BLaER1 treated with 17β-estradiol and CSF1 and Interleukin-3, amounts not matched to agents 10 nM and 100 nM (cell line): ENCODE data around the gene CD164L2.
"Not testable (repeated sequence)": the region's sequence is repeated elsewhere in the genome, so short reads cannot be mapped to it uniquely, and the experiment has no call there.

Experiments used
- H3K27ac ChIP-seq, 11 experiments: shearing (Covaris generic); formaldehyde crosslinking; 2 replicates each; pipeline ENCODE4 v1.8.1; 2022
- H3K27me3 ChIP-seq, 11 experiments: shearing (Covaris generic); formaldehyde crosslinking; 2 replicates each; pipeline ENCODE4 v1.8.1; 2022
- H3K36me3 ChIP-seq, 11 experiments: shearing (Covaris generic); formaldehyde crosslinking; 2 replicates each; pipeline ENCODE4 v1.8.1; 2022
- H3K4me1 ChIP-seq, 10 experiments: shearing (Covaris generic); formaldehyde crosslinking; 2 replicates each; pipeline ENCODE4 v1.8.1; 2022
- H3K4me2 ChIP-seq, 11 experiments: shearing (Covaris generic); formaldehyde crosslinking; 2 replicates each; pipeline ENCODE4 v1.8.1; 2022
- H3K4me3 ChIP-seq, 10 experiments: shearing (Covaris generic); formaldehyde crosslinking; 2 replicates each; pipeline ENCODE4 v1.8.1; 2022
- H3K9ac ChIP-seq, 11 experiments: shearing (Covaris generic); formaldehyde crosslinking; 2 replicates each; pipeline ENCODE4 v1.8.1; 2022
- H3K9me3 ChIP-seq, 11 experiments: shearing (Covaris generic); formaldehyde crosslinking; replicated peaks in 1 of 11; 2 replicates each; pipeline ENCODE4 v1.8.1; 2022
- H4K20me1 ChIP-seq, 11 experiments: shearing (Covaris generic); formaldehyde crosslinking; 2 replicates each; pipeline ENCODE4 v1.8.1; 2022
- Cebpa-rat ChIP-seq, 11 experiments: shearing (Covaris generic); IDR thresholded peaks; 2 replicates each; pipeline ENCODE4 v1.8.1; 2022

CD164L2 gene

GRCh38 chr1:27388337-27389005 lies 5.3 kb upstream of the CD164L2 start:
- H3K9ac ChIP-seq, result no peak overlapping the region
- no peaks in the 10 kb centered on the region for H3K27me3 ChIP-seq
- H3K4me3 ChIP-seq, result no peak overlapping the region
- no peak overlapping the region for H3K27ac ChIP-seq
- H4K20me1 ChIP-seq, result no peaks in the 10 kb centered on the region
- peaks cover 20 to 30% (median 23%) of the 10 kb centered on the region in 10 experiments for H3K4me1 ChIP-seq
- H3K9me3 ChIP-seq, result no peaks in the 10 kb centered on the region
- no peak for TF ChIP-seq Cebpa-rat (IDR thresholded peaks at IDR 0.05)
- H3K36me3 ChIP-seq, result no peaks in the 10 kb centered on the region
- no peak overlapping the region for H3K4me2 ChIP-seq

DNA sequence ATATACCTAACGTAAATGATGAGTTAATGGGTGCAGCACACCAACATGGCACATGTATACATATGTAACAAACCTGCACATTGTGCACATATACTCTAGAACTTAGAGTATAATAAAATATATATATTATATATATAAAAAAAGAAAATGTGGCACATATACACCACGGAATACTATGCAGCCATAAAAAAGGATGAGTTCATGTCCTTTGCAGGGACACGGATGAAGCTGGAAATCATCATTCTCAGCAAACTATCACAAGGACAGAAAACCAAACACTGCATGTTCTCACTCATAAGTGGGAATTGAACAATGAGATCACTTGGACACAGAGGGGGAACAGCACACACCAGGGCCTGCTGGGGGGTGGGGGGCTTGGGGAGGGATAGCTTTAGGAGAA lies 1.7 kb upstream of the CD164L2 start:
- not testable (repeated sequence) for H4K20me1 ChIP-seq, H3K4me3 ChIP-seq, H3K4me2 ChIP-seq, H3K27ac ChIP-seq, H3K9ac ChIP-seq, H3K27me3 ChIP-seq, H3K9me3 ChIP-seq, H3K36me3 ChIP-seq
- H3K4me1 ChIP-seq, result peaks cover 0 to 16% (median 3%) of the 10 kb centered on the region in 10 experiments; a peak in 8 of 20 replicates

- no peak for TF ChIP-seq Cebpa-rat (IDR thresholded peaks at IDR 0.05)
- Histone ChIP-seq H3K4me3 (no peak overlapping the region), H3K27ac (no peak overlapping the region), H3K9ac (no peak overlapping the region), H3K27me3 (no peaks in the 10 kb centered on the region), H3K9me3 (no peaks in the 10 kb centered on the region), H3K4me2 (no peak overlapping the region), H3K36me3 (no peaks in the 10 kb centered on the region), H4K20me1 (no peaks in the 10 kb centered on the region), H3K4me1 (peaks cover 0 to 20% (median 3%) of the 10 kb centered on the region in 10 experiments; a peak in 10 of 20 replicates)
Measured at GRCh38 chr1:27383661-27384060, 528 bp upstream of the CD164L2 start.

GRCh38 chr1:27381969-27382762 lies 967 bp downstream of the CD164L2 start:
- Histone ChIP-seq H3K27me3 (no peaks in the 10 kb centered on the region), H3K4me1 (peaks cover 9 to 29% (median 16%) of the 10 kb centered on the region in 10 experiments; a peak in 19 of 20 replicates), H4K20me1 (no peaks in the 10 kb centered on the region), H3K9me3 (no peaks in the 10 kb centered on the region), H3K4me2 (no peak overlapping the region), H3K27ac (no peak overlapping the region), H3K9ac (no peak overlapping the region), H3K4me3 (no peak overlapping the region), H3K36me3 (no peaks in the 10 kb centered on the region)
- no peak for TF ChIP-seq Cebpa-rat (IDR thresholded peaks at IDR 0.05)

- H3K36me3 ChIP-seq, result no peaks in the 10 kb centered on the region
- TF ChIP-seq Cebpa-rat (IDR thresholded peaks at IDR 0.05), result no peak
- no peaks in the 10 kb centered on the region for H3K9me3 ChIP-seq
- H3K27ac ChIP-seq, result no peak overlapping the region
- peaks cover 9 to 29% (median 18%) of the 10 kb centered on the region in 10 experiments; a peak in 19 of 20 replicates for H3K4me1 ChIP-seq
- H3K4me3 ChIP-seq, result no peak overlapping the region
- no peaks in the 10 kb centered on the region for H3K27me3 ChIP-seq
- no peak overlapping the region for H3K9ac ChIP-seq
- H4K20me1 ChIP-seq, result no peaks in the 10 kb centered on the region
- H3K4me2 ChIP-seq, result peak overlapping the region in 2 of 11 experiments; percentile 30 to 36; a peak in 2 of 22 replicates
Measured at GRCh38 chr1:27380766-27381733, 2.1 kb downstream of the CD164L2 start.

- no peaks in the 10 kb centered on the region for H3K9me3 ChIP-seq
- no peak overlapping the region; a peak in 1 of 22 replicates for H3K9ac ChIP-seq
- peaks cover 11 to 31% (median 19%) of the 10 kb centered on the region in 10 experiments; a peak in 19 of 20 replicates for H3K4me1 ChIP-seq
- no peaks in the 10 kb centered on the region for H3K27me3 ChIP-seq
- H3K4me3 ChIP-seq, result no peak overlapping the region
- peak overlapping the region in 3 of 11 experiments; percentile 5 to 36 (median 30); a peak in 5 of 22 replicates for H3K4me2 ChIP-seq
- H3K27ac ChIP-seq, result no peak overlapping the region
- no peaks in the 10 kb centered on the region for H3K36me3 ChIP-seq
- no peaks in the 10 kb centered on the region for H4K20me1 ChIP-seq
- no peak for TF ChIP-seq Cebpa-rat (IDR thresholded peaks at IDR 0.05)
Measured at GRCh38 chr1:27380224-27380623, 2.9 kb downstream of the CD164L2 start.

GRCh38 chr1:27379564-27380122 lies 3.5 kb downstream of the CD164L2 start:
- no peak for TF ChIP-seq Cebpa-rat (IDR thresholded peaks at IDR 0.05)
- H3K4me1 ChIP-seq, result peaks cover 15 to 36% (median 22%) of the 10 kb centered on the region in 10 experiments
- no peaks in the 10 kb centered on the region for H3K9me3 ChIP-seq

GRCh38 chr1:27377760-27378495 lies 5.2 kb downstream of the CD164L2 start:
- Histone ChIP-seq H3K9ac (peak overlapping the region in 1 of 11 experiments; percentile 18; a peak in 2 of 22 replicates), H3K4me2 (peak overlapping the region in 7 of 11 experiments; percentile 17 to 62 (median 25); a peak in 13 of 22 replicates), H3K27me3 (no peaks in the 10 kb centered on the region), H3K4me3 (no peak overlapping the region), H3K9me3 (no peaks in the 10 kb centered on the region), H3K27ac (no peak overlapping the region), H3K36me3 (no peaks in the 10 kb centered on the region), H4K20me1 (no peaks in the 10 kb centered on the region), H3K4me1 (peaks cover 17 to 45% (median 35%) of the 10 kb centered on the region in 10 experiments; a peak in 19 of 20 replicates)
- TF ChIP-seq Cebpa-rat (IDR thresholded peaks at IDR 0.05), result no peak

More at GRCh38 chr1:27379564-27380122, 3.5 kb downstream of the CD164L2 start:
- H3K27ac ChIP-seq, result no peak overlapping the region
- H3K9ac ChIP-seq, result peak overlapping the region in 2 of 11 experiments; percentile 5 to 9; a peak in 1 of 22 replicates
- H3K27me3 ChIP-seq, result no peaks in the 10 kb centered on the region
- H3K4me2 ChIP-seq, result peak overlapping the region in 3 of 11 experiments; percentile 5 to 36 (median 30); a peak in 3 of 22 replicates
- no peaks in the 10 kb centered on the region for H4K20me1 ChIP-seq
- H3K36me3 ChIP-seq, result no peaks in the 10 kb centered on the region
- no peak overlapping the region for H3K4me3 ChIP-seq
